Erythroblast (primary cell): ENCODE data around the gene BMP7.

Source experiments
- GATA1 ChIP-seq: IDR thresholded peaks from 2 replicates; pipeline ENCODE4 v1.6.1; 2011; ENCODE audit warnings: low read depth, mild to moderate bottlenecking, control low read depth, low read length, moderate library complexity
- POLR2A ChIP-seq: IDR thresholded peaks from 2 replicates; pipeline ENCODE4 v1.6.1; 2011; ENCODE audit warnings: mild to moderate bottlenecking, low read length

DNA sequence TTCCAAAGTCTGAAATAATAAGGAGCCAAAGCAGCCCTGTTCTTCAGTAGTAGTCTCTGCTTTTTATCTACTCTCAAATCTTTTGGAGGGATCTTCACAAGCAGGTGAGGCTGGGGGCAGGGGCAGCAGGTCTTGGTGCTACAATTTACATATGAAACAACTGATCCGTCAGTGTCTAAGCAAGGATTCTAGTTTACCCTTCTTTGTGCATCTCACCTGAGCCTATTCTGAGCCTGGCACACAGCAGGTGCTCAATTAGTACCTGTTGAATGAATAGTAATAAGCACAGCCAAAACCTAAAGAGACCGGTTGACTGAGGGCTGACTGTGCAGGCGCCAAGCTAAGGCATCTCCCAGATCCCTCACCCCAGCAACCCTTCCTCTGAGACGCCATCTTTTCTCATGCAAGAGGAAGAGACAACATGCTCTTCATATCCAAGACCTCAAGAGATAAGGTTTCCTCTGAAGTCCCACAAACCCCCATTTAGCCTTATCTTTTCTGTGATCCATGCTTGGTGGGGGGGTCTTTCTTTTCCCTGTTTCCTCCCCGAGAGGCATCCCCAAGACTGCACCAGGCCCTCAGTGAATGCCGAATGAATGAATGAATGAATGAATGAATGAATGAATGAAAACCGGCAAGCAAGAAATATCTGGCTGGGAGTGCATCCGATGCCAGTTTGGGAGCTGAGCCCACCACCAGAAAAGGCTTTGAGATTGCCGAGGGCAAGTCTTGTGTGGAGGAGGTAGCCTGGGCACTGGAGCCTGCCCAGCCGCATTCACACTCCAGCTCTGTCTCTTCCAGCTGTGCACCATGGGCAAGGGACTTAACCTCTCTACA lies 2.9 kb upstream of the BMP7 start:
- TF ChIP-seq POLR2A (no peak), GATA1 (no peak)
